Measurements from ENCODE around the gene DPPA2.
"Not testable (repeated sequence)": the region's sequence is repeated elsewhere in the genome, so short reads cannot be mapped to it uniquely, and the experiment has no call there.

The DPPA2 gene

DNA sequence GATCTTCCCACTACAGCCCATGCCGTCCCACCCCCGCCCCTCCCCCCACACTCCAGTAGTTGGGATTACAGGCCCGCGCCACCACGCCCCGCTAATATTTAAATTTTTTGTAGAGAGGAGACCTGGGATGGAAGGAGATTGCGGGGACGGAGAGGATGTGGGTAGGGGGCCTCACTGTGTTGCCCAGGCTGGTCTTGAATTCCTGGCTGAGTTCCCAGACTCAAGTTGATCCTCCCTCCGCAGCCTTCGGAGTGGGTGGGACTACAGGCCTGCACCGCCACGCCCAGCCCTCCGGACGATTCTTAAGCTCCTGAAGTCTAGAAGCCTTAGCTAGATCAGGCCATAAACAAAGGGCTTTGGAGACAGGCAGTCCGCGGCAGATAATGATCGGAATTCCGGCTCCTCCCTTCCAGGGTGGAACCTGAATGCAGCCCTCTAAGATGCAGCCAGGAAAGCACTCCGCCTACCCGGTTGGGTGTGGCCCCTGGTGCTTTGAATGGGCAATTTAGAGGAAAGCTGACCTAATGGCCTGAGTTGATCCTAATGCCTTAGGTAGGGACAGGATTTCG is at the start of gene DPPA2:
DPPA2 (minus strand) TSS at position 356 of the 569 bp plus-strand sequence. CDS start 1,975 bp downstream, outside the sequence.
- DNase-seq = no peak

DNA sequence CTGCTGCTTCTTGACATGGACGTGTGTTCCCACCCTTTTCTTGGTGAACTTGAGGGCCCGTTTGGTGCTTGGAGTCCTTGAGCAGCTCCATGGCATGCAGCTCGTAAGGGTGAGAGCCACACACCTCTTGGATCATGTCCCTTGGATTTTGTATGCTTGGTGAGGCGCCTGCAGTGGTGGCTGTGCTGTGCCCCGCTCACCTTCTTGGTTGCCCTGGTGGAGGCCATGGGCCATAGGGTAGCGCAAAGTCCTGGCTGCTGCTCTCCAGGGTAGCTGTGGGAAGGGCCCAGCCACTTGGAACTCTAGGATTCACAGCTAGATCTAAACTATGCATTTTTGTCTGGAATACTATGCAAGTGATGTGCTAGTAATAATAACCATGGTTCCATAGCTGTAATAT is 47.8 kb upstream of the DPPA2 start:
- no peak for DNase-seq

DNA sequence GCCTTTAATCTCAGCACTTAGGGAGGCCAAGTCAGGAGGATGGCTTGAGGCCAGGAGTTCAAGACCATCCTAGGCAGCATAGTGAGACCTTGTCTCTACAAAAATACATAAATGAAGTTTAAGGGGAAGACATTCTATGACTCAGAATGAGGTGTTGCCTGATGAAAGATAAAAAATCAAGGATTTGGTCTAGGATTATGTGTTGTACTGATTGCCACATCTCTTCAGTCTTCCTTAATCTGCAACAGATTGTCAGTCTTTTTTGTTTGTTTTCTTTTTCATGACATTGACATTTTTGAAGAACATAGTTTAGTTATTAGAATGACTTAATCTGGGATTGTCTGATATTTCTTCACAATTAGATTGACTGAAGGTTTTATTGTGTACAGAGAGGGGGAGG is 47.3 kb upstream of the DPPA2 start:
- no peak for DNase-seq

- no peak for DNase-seq
Measured at GRCh38 chr3:109362823-109363222, 46.5 kb upstream of the DPPA2 start.

DNA sequence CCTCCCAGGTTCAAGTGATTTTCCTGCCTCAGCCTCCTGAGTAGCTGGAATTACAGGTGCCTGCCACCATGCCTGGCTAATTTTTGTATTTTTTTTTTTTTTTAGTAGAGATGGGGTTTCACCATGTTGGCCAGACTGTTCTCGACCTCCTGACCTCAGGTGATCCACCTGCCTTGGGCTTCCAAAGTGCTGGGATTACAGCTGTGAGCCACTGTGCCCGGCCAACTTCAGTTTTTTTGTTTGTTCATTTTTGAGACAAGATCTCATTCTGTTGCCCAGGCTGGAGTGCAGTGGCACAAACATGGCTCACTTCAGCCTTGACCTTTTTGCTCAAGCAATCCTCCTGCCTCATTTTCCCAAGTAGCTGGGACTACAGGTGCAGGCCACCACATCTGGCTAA is 42.5 kb upstream of the DPPA2 start:
- DNase-seq = not testable (repeated sequence)

DNA sequence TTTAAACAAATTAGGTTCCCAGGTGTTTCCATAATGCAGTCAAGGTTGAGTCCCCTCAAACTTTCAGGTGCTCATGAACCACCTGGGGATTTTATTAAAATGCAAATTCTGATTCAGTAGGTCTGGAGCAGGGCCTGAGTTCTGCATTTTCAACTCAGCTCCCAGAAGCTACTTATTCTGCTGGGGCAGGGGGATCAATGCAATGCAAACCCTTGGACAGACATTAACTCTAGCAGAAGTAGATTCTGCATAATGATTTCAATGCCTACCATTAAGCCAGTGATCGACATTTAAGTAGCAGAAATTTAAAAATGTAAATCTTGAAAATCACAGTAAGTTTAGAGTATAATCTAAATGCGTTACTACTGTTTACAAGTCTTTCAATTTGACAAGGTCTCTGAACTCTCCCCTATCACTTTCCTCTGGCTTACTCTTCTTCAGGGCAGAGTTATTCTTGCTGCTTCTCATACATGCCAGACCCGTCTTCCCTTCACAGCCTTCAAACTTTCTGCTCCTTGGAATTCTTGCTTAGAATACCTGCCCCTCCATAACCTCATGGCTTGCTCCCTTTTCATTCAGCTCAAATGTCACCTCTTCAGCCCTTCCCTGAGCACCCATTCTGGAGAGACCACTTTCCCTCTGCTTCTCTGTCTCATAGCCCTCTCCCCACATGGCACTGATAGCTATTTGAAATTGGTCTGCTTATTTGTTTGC is 40.3 kb upstream of the DPPA2 start:
- no peak for DNase-seq

- DNase-seq = no peak
Measured at GRCh38 chr3:109355625-109356441, 39.5 kb upstream of the DPPA2 start.

GRCh38 chr3:109353057-109353456 is 36.7 kb upstream of the DPPA2 start:
- no peak for DNase-seq

- no peak for DNase-seq
Measured at GRCh38 chr3:109351231-109351630, 34.9 kb upstream of the DPPA2 start.

GRCh38 chr3:109346770-109347295 is 30.5 kb upstream of the DPPA2 start:
- no peak for DNase-seq

- DNase-seq = no peak
Measured at GRCh38 chr3:109346099-109346498, 29.8 kb upstream of the DPPA2 start.

GRCh38 chr3:109339714-109340648 is 23.7 kb upstream of the DPPA2 start:
- no peak for DNase-seq

DNA sequence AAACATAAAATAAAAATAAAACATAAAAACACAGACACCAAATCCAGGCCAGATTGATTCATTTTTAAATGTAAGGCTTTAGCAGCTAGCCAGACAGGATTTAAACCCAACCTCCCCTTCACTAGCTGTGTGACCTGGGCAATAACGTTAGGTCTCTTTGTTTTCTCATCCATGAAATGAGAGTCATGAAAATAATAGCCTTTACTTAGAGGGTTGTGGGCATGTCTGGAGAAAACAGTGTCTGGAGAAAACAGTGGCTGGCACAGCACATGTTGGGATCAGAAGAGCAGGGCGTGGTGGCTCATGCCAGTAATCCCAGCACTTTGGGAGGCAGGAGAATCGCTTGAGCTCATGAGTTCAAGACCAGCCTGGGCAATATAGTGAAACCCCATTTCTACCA is 22.9 kb upstream of the DPPA2 start:
- DNase-seq = no peak

GRCh38 chr3:109338322-109338721 is 22.0 kb upstream of the DPPA2 start:
- no peak for DNase-seq

DNA sequence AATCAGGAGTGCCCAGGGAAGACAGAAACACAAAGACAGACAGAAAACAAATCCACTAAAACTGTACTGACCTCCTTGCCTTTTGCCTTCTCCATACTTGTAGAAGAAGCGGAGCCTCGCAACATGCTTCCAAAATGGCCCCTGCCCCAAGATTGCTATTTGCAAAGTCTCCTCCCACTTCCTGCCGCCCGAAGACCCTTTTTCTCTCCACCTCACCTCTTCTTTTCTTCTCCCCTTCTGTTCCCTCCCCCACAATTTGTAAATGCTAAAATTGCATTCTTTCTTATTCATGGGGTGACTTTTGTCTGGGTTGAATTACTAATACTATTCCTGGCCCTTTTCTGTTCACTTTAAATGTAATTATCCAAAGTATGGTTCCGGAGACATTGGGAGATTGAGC is 21.1 kb upstream of the DPPA2 start, which contains the start of gene DPPA4:
DPPA4 (minus strand) TSS at position 154 of the 400 bp plus-strand sequence; CDS start at position 125, 29 bp downstream.
- DNase-seq = no peak

DNA sequence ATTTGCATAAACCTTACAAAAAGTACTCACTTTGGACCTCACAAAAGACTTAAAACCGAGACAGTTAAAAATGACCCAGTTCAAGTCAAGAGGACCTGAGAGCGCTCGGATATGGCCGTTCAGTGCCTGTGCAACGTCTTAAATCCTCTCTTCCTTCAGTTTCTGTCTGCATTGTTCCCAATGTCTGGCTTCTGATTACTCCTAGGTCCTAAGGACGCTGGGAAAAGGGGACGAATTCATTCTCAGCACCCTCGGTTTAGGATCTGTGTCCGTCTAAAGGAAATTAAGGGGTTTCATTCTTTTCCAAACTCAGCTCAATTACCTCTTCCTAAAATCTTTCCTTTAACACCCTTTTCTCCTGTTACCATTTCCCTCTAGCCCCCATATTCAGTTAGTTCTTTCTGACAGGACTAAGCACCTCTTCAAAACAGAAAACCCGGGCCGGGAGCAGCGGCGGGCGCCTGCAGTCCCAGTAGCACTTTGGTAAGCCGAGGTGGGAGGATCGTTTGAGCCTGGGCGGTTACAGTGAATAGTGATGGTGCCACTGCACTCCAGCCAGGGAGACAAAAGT is 20.1 kb upstream of the DPPA2 start:
- DNase-seq = peak; percentile 3

GRCh38 chr3:109334572-109334971 is 18.3 kb upstream of the DPPA2 start:
- no peak for DNase-seq

DNA sequence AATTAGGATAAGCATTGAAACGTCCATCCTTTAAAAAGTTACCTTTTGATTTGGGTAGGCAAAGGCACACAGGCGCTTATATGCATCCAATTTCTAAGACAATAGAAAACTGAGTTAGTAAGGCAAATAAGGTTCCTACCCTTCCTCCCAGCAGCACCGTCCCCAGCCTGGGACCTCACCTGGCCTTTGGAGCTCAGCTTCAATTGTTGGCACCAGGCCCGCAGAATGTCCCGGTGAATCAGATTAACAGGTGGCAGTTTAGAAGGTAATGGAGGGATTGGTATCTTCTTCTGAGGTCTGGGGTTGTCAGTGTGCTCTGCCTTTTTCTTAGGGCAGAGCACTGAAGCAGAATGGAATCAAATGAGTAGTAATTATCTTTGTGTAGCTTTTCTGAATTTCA is 15.4 kb upstream of the DPPA2 start:
- DNase-seq = no peak

DNA sequence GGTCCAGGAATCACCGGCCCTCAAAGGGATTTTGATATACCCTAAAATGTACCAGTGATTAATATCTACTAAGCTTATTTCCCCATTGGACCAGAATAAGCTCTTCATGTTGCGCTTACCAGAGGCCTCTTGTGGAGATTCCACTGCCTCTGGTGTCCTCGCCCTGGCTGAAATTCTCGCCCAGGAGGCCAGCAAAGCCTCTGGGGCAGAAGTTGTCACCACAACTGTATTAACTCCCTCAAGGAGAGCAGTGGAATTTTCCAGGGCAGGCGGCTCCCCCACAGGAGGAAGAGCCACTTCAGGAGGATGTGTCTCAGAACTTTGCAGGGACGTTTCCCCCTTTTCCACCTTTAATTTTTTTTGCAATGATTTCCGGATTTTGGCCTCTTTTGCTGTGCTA is 14.1 kb upstream of the DPPA2 start:
- DNase-seq = no peak

DNA sequence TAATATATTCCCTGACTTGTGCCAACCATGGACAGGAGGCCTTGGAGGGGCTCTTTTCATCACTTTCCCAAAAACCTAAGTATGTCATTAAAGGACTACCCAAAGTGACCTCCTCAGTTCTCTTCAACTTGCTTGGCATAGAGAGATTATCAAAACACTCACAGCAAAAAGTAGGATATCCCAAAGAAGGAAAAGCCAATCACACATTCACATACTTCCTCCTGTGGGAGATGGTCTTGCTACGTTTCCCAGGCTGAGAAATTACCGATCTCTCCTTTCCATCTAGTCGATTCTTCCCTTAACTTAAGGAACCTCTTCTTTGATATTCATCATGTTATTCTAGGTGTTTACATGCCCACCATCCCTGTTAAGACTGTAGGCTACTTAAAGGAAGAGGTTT is 11.9 kb upstream of the DPPA2 start:
- DNase-seq = no peak

GRCh38 chr3:109325657-109326056 is 9.3 kb upstream of the DPPA2 start:
- DNase-seq = no peak

- DNase-seq = no peak
Measured at GRCh38 chr3:109325109-109325508, 8.8 kb upstream of the DPPA2 start.
